Mesenchymal stem cell (in vitro differentiated cells and primary cell): ENCODE measurements around the gene TP73. TPM values are rescaled to one million over a fixed set of nuclear protein-coding genes. Genes with fewer than 3 reads are reported as not detected.
A peak's percentile ranks its signal among the peaks of the same experiment; 100 is the strongest.

Experiments used
- DNase-seq: peaks from one replicate; pipeline ENCODE4 v3.0.0-alpha.2; 2013
- H2AFZ ChIP-seq: one replicate; pipeline ENCODE4 v1.6.1; 2013; ENCODE audit warnings: low read depth, mild to moderate bottlenecking, control low read depth, inconsistent platforms, low read length, moderate library complexity
- H2AK5ac ChIP-seq: 2 replicates; pipeline ENCODE4 v1.6.1; 2013; ENCODE audit warnings: low read length, moderate library complexity, mild to moderate bottlenecking, inconsistent platforms; ENCODE audit not compliant: severe bottlenecking
- H2BK120ac ChIP-seq: one replicate; pipeline ENCODE4 v1.6.1; 2013; ENCODE audit warnings: low read depth, mild to moderate bottlenecking, inconsistent platforms, low read length, moderate library complexity
- H2BK12ac ChIP-seq, 2 experiments: one replicate each; pipeline ENCODE4 v1.6.1; 2013; ENCODE audit warnings: inconsistent platforms in 2 of 2, low read length in 2 of 2, mild to moderate bottlenecking in 2 of 2, moderate library complexity in 2 of 2, control low read depth in 1 of 2
- H2BK15ac ChIP-seq: one replicate; pipeline ENCODE4 v1.6.1; 2013; ENCODE audit warnings: mild to moderate bottlenecking, low read depth, inconsistent platforms; ENCODE audit not compliant: poor library complexity, severe bottlenecking
- H2BK5ac ChIP-seq: 2 replicates; pipeline ENCODE4 v1.6.1; 2013; ENCODE audit warnings: low read depth, mild to moderate bottlenecking, low read length, control low read depth, inconsistent platforms; ENCODE audit not compliant: poor library complexity, severe bottlenecking
- H3K14ac ChIP-seq, 2 experiments: one replicate each; pipeline ENCODE4 v1.6.1; 2013; ENCODE audit warnings: inconsistent platforms in 2 of 2, low read length in 2 of 2, control low read depth in 1 of 2, mild to moderate bottlenecking in 1 of 2, moderate library complexity in 1 of 2
- H3K18ac ChIP-seq, 2 experiments: one replicate each; pipeline ENCODE4 v1.6.1; 2013; ENCODE audit warnings: inconsistent platforms in 2 of 2, low read length in 2 of 2, control low read depth in 1 of 2, low read depth in 1 of 2, mild to moderate bottlenecking in 1 of 2
- H3K23ac ChIP-seq, 2 experiments: one replicate each; pipeline ENCODE4 v1.6.1; 2013; ENCODE audit warnings: inconsistent platforms in 2 of 2, low read length in 2 of 2, mild to moderate bottlenecking in 2 of 2, moderate library complexity in 2 of 2, control low read depth in 1 of 2
- H3K27ac ChIP-seq: 2 replicates; pipeline ENCODE4 v1.5.1; 2013; ENCODE audit warnings: mild to moderate bottlenecking, moderate library complexity, low read length, control low read depth, inconsistent platforms; ENCODE audit not compliant: poor library complexity, severe bottlenecking
- H3K27me3 ChIP-seq, 2 experiments: 2 replicates each; pipeline versions ENCODE4 v1.6.1 to v1.7.0; 2013; ENCODE audit warnings: low read length in 2 of 2, mild to moderate bottlenecking in 2 of 2, moderate library complexity in 2 of 2, control low read depth in 1 of 2, inconsistent platforms in 1 of 2; ENCODE audit not compliant: control insufficient read depth in 1 of 2, insufficient read depth in 1 of 2
- H3K36me3 ChIP-seq, 2 experiments: 2 replicates each; pipeline versions ENCODE4 v1.6.1 to v1.7.0; 2013; ENCODE audit warnings: low read length in 2 of 2, control low read depth in 1 of 2, inconsistent platforms in 1 of 2, low read depth in 1 of 2, mild to moderate bottlenecking in 1 of 2; ENCODE audit not compliant: insufficient read depth in 2 of 2, control insufficient read depth in 1 of 2
- H3K4ac ChIP-seq, 2 experiments: one replicate each; pipeline ENCODE4 v1.6.1; 2013; ENCODE audit warnings: inconsistent platforms in 2 of 2, low read length in 2 of 2, mild to moderate bottlenecking in 2 of 2, moderate library complexity in 2 of 2, control low read depth in 1 of 2, low read depth in 1 of 2
- H3K4me1 ChIP-seq: 2 replicates; pipeline ENCODE4 v1.6.1; 2013; ENCODE audit warnings: low read depth, low read length, control low read depth; ENCODE audit not compliant: control insufficient read depth, insufficient read depth
- H3K4me2 ChIP-seq: 2 replicates; pipeline ENCODE4 v1.6.1; 2013; ENCODE audit warnings: low read length, mild to moderate bottlenecking, inconsistent platforms; ENCODE audit not compliant: poor library complexity, severe bottlenecking
- H3K4me3 ChIP-seq, 2 experiments: 2 replicates each; pipeline versions ENCODE4 v1.5.1 to v1.7.0; 2013; ENCODE audit warnings: low read length in 2 of 2, mild to moderate bottlenecking in 2 of 2, control low read depth in 1 of 2, low read depth in 1 of 2; ENCODE audit not compliant: insufficient read depth in 1 of 2
- H3K79me1 ChIP-seq: replicated peaks from 2 replicates; pipeline ENCODE4 v1.6.1; 2013; ENCODE audit warnings: mild to moderate bottlenecking, control low read depth, low read length, inconsistent platforms; ENCODE audit not compliant: poor library complexity, severe bottlenecking
- H3K9ac ChIP-seq: 2 replicates; pipeline ENCODE4 v1.7.0; 2013; ENCODE audit warnings: mild to moderate bottlenecking, low read length, moderate library complexity
- H3K9me3 ChIP-seq: 2 replicates; pipeline ENCODE4 v1.7.0; 2013; ENCODE audit warnings: mild to moderate bottlenecking, low read length; ENCODE audit not compliant: control insufficient read depth
- H4K8ac ChIP-seq: one replicate; pipeline ENCODE4 v1.6.1; 2013; ENCODE audit warnings: inconsistent platforms, mild to moderate bottlenecking, low read length, moderate library complexity
- H4K91ac ChIP-seq: one replicate; pipeline ENCODE4 v1.6.1; 2013; ENCODE audit warnings: mild to moderate bottlenecking, low read length, inconsistent platforms
- WGBS: methylation state at CpG from one replicate; pipeline ENCODE4 v1.1.7; 2013; ENCODE audit warnings: mixed read lengths; 5-methylcytosine and 5-hydroxymethylcytosine counted together
- small RNA-seq: library from polyadenylated mRNA; stranded (forward); fragments of <200 nt; extraction: miRNeasy Mini kit (QIAGEN cat#:217004); gene quantifications from one replicate; pipeline ENCODE3, GENCODE V24; 2013; ENCODE audit warnings: low read depth

TP73 gene

DNA sequence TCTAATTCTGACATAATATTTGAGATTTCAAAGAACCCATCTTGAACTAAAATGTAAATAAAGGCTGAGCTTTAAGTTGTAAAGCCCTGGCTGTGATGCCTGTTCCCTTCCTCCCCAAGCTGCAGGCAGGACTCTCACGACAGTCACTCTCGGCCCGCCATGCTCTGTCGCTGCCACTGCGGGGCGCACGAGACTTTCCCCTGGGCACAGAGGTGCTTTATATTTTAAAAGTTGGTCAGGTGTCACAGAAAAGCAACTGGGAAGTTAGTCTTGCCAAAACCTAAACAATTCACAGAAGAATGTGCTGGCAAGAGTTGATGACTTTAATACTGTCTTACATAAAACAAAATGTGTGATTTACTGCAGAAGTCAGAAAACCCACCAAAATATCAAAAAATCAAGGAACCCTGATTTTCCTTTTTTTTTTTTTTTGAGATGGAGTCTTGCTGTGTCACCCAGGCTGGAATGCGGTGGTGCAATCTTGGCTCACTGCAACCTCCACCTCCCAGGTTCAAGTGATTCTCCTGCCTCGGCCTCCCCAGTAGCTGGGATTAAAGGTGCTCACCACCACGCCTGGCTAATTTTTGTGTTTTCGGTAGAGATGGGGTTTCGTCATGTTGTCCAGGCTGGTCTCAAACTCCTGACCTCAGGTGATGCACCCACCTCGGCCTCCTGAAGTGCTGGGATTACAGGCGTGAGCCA is 133.3 kb downstream of the TP73 start:
- H3K4me2 ChIP-seq: no peak overlapping the region
- H2BK120ac ChIP-seq: no peak overlapping the region
- no peak overlapping the region for H3K23ac ChIP-seq
- H4K8ac ChIP-seq: no peak overlapping the region
- no peak overlapping the region for H2AFZ ChIP-seq
- H4K91ac ChIP-seq: no peak overlapping the region
- H3K27me3 ChIP-seq: no peaks in the 10 kb centered on the region
- no peak overlapping the region for H3K9ac ChIP-seq
- H3K36me3 ChIP-seq: peaks cover 84 to 91% of the 10 kb centered on the region in 2 experiments
- no peak overlapping the region for H3K4ac ChIP-seq
- no peaks in the 10 kb centered on the region for H3K9me3 ChIP-seq
- H3K79me1 ChIP-seq: peaks cover 50% of the 10 kb centered on the region
- no peak overlapping the region for H3K18ac ChIP-seq
- no peak overlapping the region for H2BK15ac ChIP-seq
- peak; percentile 14 for DNase-seq
- H3K4me1 ChIP-seq: peaks cover 2% of the 10 kb centered on the region
- no peak overlapping the region for H3K14ac ChIP-seq
- 82% methylated on average over 13 of the region's 14 CpGs for WGBS
- no peak overlapping the region for H2BK12ac ChIP-seq
- H2BK5ac ChIP-seq: no peak overlapping the region
- no peak overlapping the region for H2AK5ac ChIP-seq
- H3K27ac ChIP-seq: no peak overlapping the region
- no peak overlapping the region for H3K4me3 ChIP-seq

Small RNA genes within 50 kb of the gene (small RNA-seq; reads per million reads assigned to genes)
- not detected for gene RF02197
- not detected for gene RN7SL574P
